Raji (cell line): ENCODE data around the gene MLX.

Source experiments
- POLR2A ChIP-seq: IDR thresholded peaks from 2 replicates; pipeline ENCODE4 v1.6.1; 2011; ENCODE audit warnings: low read depth, low read length, control low read depth; ENCODE audit not compliant: insufficient read depth

MLX gene

GRCh38 chr17:42586514-42587230 lies 19.8 kb downstream of the MLX start:
- no peak for TF ChIP-seq POLR2A

GRCh38 chr17:42590886-42591285 lies 24.0 kb downstream of the MLX start:
- no peak for TF ChIP-seq POLR2A

GRCh38 chr17:42591411-42591810 lies 24.5 kb downstream of the MLX start:
- TF ChIP-seq POLR2A: no peak

GRCh38 chr17:42596386-42596785 lies 29.5 kb downstream of the MLX start:
- no peak for TF ChIP-seq POLR2A

- TF ChIP-seq POLR2A: no peak
These were observed 32.0 kb downstream of the MLX start for GRCh38 chr17:42598905-42599304.

GRCh38 chr17:42603318-42603717 lies 36.4 kb downstream of the MLX start:
- TF ChIP-seq POLR2A: no peak

- TF ChIP-seq POLR2A: no peak
These were observed 40.9 kb downstream of the MLX start for GRCh38 chr17:42607769-42608168.

GRCh38 chr17:42608305-42609181 lies 41.6 kb downstream of the MLX start:
- TF ChIP-seq POLR2A: no peak

- TF ChIP-seq POLR2A: peak; percentile 96
These were observed 42.4 kb downstream of the MLX start, which contains the start of the genes RETREG3 and TUBG1 for GRCh38 chr17:42609182-42609813. Gene RETREG3, minus strand, starts transcription at chr17:42609374. Its CDS starts 50 bp downstream, at chr17:42609324. Gene TUBG1, plus strand, starts transcription at chr17:42609683. Its CDS starts 55 bp downstream, at chr17:42609738.

- TF ChIP-seq POLR2A: no peak
These were observed 45.1 kb downstream of the MLX start for GRCh38 chr17:42612013-42612412.

- no peak for TF ChIP-seq POLR2A
These were observed 46.9 kb downstream of the MLX start for GRCh38 chr17:42613699-42614295.

- TF ChIP-seq POLR2A: no peak
These were observed 51.1 kb downstream of the MLX start for GRCh38 chr17:42617956-42618431.

GRCh38 chr17:42618442-42619150 lies 51.7 kb downstream of the MLX start:
- TF ChIP-seq POLR2A: no peak; the same call in 1 of the 2 replicates
